Adipose tissue (tissue), 3 donors: ENCODE measurements around the gene SUCLG2. TPM values are rescaled to one million over a fixed set of nuclear protein-coding genes. Genes with fewer than 3 reads are reported as not detected.

Experiments
- H3K27ac ChIP-seq: one replicate; pipeline ENCODE4 v1.5.1; 2013; ENCODE audit warnings: low read depth, low read length
- WGBS, 3 donors: extraction: QIAGEN DNeasy Blood & Tissue Kit; methylation state at CpG; one replicate each; pipeline ENCODE4 v1.1.7; 2013; 5-methylcytosine and 5-hydroxymethylcytosine counted together
- polyA plus RNA-seq, 3 donors: library from polyadenylated mRNA; stranded (reverse); fragments of 200-250 nt; gene quantifications; one replicate each; pipeline ENCODE4 v1.2.3, GENCODE V29; 2013
- donor health status: healthy with polysubstance abuse.
- donor health status: Bipolar disorder and iron deficiency.
- donor health status: healthy.

The SUCLG2 gene, protein sequence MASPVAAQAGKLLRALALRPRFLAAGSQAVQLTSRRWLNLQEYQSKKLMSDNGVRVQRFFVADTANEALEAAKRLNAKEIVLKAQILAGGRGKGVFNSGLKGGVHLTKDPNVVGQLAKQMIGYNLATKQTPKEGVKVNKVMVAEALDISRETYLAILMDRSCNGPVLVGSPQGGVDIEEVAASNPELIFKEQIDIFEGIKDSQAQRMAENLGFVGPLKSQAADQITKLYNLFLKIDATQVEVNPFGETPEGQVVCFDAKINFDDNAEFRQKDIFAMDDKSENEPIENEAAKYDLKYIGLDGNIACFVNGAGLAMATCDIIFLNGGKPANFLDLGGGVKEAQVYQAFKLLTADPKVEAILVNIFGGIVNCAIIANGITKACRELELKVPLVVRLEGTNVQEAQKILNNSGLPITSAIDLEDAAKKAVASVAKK
- polyA plus RNA-seq = 10 to 100 TPM; 26.2 to 64.3 (median 50.3) TPM

DNA sequence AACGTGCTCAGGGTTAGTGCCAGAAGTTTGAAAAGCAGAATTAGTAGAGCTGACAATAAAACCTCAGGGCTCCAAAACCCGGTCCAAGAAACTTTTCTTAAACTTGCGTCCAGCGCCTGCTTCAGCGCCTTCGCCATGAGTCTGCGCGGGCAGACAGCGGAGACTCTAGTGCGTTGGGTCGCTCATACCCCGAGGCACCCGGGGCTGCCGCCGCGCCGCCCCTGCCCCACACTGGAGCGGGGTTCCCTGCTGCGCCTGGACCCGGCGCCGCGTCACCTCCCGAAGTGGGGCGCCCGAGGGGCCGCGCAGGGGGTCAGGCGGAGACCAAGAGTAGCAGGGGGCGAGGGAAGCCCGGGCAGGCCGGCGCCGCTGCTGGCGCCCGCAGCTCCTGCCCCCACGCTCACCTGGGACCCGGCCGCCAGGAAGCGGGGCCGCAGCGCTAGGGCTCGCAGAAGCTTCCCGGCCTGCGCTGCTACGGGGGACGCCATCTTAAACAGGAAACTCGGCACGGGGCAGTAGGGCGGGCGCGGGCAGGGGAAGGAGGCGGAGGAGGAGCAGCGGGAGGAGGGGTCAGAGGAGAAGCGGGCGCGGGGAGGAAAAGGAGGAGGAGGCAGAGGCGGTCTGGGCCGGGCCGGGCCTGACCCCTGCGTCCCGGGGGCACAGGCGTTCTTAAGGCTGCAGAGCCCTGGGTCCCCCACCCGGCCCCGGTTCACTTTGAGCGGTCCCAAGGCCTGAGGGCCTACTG, at the start of gene SUCLG2:
SUCLG2 (minus strand) TSS at position 514 of the 745 bp plus-strand sequence; CDS start at position 488, 26 bp downstream.
- peak within 1 kb of the TSS; percentile 56 for H3K27ac ChIP-seq
- WGBS, 3 donors = 0 to 1% (median 1%) methylated on average over 59 to 66 of the region's 66 CpGs

DNA sequence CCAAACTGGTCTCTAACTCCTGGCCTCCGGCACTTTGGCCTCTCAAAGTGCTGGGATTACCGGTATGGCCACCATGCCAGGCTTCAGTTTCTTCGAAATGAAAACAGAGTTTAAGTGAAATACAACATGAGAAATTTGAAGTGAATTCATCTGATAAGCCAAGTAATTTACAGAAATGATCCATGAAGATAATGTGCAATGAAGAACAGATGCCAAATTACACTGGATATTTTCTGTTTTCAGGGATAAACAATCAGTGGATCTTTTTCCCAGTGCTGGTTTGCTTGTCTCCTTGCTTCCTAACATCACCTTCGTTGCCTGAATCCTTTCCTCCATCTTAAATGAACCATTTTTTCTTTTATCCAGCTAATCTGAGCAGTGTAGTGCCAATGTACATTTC, 46.2 kb upstream of the SUCLG2 start:
- WGBS, 3 donors = 89 to 94% (median 91%) methylated on average over 4 of the region's 4 CpGs
- H3K27ac ChIP-seq = no peak overlapping the region

GRCh38 chr3:67699882-67700281, 45.5 kb upstream of the SUCLG2 start:
- WGBS, 3 donors = 77 to 94% (median 91%) methylated on average over 5 of the region's 5 CpGs
- no peak overlapping the region for H3K27ac ChIP-seq

DNA sequence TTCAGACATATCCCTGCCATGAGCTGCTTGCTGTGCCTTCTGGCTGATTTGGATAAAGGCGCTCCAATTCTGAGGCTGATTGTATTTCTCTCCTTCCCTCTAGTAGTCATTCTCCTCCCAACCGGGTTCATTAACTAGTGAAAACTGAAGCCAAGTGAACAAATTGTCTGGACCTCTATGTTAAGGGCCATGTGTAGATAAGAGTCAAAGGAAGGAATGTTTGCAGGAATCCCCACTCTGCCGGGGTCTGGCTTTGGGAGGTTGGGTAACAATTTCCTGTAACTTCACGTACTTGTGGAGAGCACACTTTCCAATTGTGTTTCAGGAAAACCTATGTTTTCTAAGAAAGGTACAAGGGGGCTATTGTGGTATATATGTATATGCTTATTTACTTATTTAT, 38.2 kb upstream of the SUCLG2 start:
- 56 to 67% (median 66%) methylated on average over 4 of the region's 4 CpGs for WGBS, 3 donors
- no peak overlapping the region for H3K27ac ChIP-seq

GRCh38 chr3:67691926-67692325, 37.5 kb upstream of the SUCLG2 start:
- WGBS, 3 donors = 69 to 83% (median 80%) methylated on average over 1 of the region's 1 CpG
- no peak overlapping the region for H3K27ac ChIP-seq

- 79 to 94% (median 93%) methylated on average over 1 of the region's 1 CpG for WGBS, 3 donors
- H3K27ac ChIP-seq = no peak overlapping the region
Measured at GRCh38 chr3:67691207-67691606, 36.8 kb upstream of the SUCLG2 start.

DNA sequence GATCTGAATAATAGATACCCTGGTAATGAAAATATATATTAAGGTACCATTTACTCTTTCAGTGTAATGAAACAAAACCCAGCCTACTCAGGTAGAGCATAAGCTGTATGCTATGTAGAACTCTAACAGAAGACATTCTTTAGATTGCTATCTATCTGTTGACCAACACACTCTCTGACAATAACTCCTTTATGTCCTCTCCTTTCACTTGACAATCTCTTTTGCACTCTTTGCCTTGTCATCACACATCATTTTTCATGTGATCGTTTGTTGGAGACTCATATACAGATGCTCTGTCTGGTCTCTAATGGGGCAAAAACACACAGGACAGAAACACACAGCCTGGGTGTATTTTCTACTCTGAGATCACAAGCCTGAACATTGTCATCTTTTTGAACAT, 35.4 kb upstream of the SUCLG2 start:
- 64 to 88% (median 88%) methylated on average over 1 of the region's 1 CpG for WGBS, 3 donors
- H3K27ac ChIP-seq = no peak overlapping the region

GRCh38 chr3:67688231-67688630, 33.8 kb upstream of the SUCLG2 start:
- 95 to 100% (median 98%) methylated on average over 2 of the region's 2 CpGs for WGBS, 3 donors
- H3K27ac ChIP-seq = no peak overlapping the region

DNA sequence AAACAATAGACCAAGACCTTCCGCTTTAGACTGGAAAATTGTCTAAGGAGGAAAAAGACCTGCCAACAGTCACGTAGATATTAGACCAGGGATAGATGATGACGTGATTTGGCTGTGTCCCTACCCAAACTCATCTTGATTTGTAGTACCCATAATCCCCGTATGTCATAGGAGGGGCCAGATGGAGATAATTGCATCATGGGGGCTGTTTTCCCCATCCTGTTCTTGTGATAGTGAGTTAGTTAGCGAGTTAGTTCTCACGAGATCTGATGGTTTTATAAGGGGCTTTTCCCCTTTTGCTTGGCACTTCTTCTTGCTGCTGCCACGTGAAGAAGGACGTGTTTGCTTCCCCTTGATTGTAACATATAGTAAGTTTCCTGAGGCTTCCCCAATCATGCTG, 31.7 kb upstream of the SUCLG2 start:
- whole genome bisulfite sequencing, 3 donors = 84 to 89% (median 85%) methylated on average over 8 of the region's 8 CpGs

DNA sequence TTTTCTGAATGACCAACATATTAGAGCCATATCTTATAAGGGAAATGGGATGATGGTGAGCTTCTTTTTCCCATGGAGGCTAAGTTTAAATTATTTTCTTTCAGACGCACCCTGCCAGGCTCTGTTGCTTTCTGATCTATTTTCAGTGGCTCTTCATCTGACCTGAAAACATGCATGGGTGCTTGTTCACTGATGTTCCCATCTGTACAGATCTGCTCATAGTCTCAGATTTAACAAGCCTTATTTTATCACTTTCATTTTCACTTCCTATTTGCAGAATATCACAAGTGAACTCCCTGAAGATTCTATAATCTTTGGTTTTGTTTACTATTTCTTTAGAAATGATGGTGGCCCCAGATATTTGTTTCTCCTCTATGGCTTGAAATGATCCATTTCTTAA, 31.1 kb upstream of the SUCLG2 start:
- H3K27ac ChIP-seq = no peak overlapping the region
- 63 to 92% (median 73%) methylated on average over 1 of the region's 1 CpG for WGBS, 3 donors

More for the DNA sequence above, 31.7 kb upstream of the SUCLG2 start:
- no peak overlapping the region for H3K27ac ChIP-seq

DNA sequence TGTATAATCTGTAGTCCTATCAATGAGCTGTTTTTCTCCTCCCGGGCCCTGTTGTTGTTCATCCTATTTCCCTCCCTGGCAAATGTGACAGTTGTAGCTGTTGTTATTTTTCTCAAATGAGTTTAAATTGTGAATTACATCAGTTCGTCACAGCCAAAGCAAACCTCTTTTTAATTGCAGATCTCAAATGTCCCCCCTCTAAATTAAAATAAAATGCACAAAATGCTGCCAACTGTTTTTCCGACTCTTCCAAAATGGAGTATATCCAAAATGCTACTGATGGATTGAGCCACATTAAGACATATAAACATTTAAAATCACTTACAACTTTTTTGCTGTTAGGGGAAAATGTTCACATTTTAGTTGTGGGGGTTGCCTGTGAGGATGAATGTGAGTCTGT, 29.8 kb upstream of the SUCLG2 start:
- H3K27ac ChIP-seq = no peak overlapping the region
- WGBS, 3 donors = 92 to 99% (median 96%) methylated on average over 3 of the region's 3 CpGs

GRCh38 chr3:67683522-67683921, 29.1 kb upstream of the SUCLG2 start:
- no peak overlapping the region for H3K27ac ChIP-seq

GRCh38 chr3:67678665-67679064, 24.3 kb upstream of the SUCLG2 start:
- H3K27ac ChIP-seq = no peak overlapping the region

DNA sequence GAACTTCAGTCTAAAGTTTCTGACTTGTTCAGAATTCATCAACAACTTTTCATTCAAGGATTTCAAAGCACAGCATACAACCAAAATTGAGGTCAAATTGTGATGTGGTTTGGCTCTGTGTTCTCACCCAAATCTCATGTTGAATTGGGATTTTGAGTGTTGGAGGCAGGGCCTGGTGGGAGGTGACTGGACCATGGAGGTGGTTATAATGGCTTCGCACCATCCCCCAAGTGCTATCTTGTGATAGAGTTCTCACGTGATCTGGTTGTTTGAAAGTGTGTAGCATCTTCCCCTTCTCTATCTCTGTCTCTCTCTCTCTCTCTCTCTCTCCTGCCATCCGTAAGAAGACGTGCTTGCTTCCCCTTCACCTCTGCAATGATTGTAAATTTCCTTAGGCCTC, 19.6 kb upstream of the SUCLG2 start:
- no peak overlapping the region for H3K27ac ChIP-seq
- 82 to 89% (median 87%) methylated on average over 4 of the region's 4 CpGs for WGBS, 3 donors

GRCh38 chr3:67662733-67663132, 8.3 kb upstream of the SUCLG2 start:
- WGBS, 3 donors = 80 to 94% (median 85%) methylated on average over 3 of the region's 3 CpGs
- no peak overlapping the region for H3K27ac ChIP-seq

GRCh38 chr3:67661089-67661488, 6.7 kb upstream of the SUCLG2 start:
- 50 to 76% (median 71%) methylated on average over 1 of the region's 1 CpG for WGBS, 3 donors
- H3K27ac ChIP-seq = no peak overlapping the region

DNA sequence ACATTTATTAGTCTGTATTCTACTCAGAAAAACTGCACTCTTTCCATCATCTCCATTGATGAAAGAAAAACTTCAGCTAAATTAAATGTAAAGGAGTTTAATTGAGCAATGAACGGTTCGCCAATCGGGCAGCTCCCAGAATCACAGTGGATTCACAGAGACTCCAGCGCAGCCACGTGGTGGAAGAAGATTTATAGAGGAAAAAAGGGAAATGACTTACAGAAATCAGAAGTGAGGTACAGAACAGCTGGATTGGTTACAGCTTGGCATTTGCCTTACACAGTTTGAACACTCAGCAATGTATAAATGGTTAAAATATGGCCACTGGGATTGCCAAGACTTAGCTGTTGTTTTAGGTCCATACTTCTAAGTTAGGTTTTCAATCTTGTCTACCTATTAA, 2.8 kb upstream of the SUCLG2 start:
- WGBS, 3 donors = 58 to 93% (median 68%) methylated on average over 5 of the region's 5 CpGs

GRCh38 chr3:67656614-67657013, 2.2 kb upstream of the SUCLG2 start:
- H3K27ac ChIP-seq = no peak overlapping the region
- 92 to 94% (median 93%) methylated on average over 2 of the region's 2 CpGs for WGBS, 3 donors

More for the DNA sequence above, 2.8 kb upstream of the SUCLG2 start:
- no peak overlapping the region for H3K27ac ChIP-seq

- WGBS, 3 donors = 57 to 82% (median 69%) methylated on average over 24 of the region's 24 CpGs
- no peak overlapping the region for H3K27ac ChIP-seq
Measured at GRCh38 chr3:67655364-67656121, 1.1 kb upstream of the SUCLG2 start.
